22Rv1 (cell line): ENCODE data around the gene MALRD1.

ENCODE experiments used
- ZFX ChIP-seq: fragments of 450-650 bp; IDR thresholded peaks from 2 replicates; pipeline ENCODE4 v1.6.1; 2017; ENCODE audit warnings: antibody characterized with exemption, borderline replicate concordance
- TF ChIP-seq, protein P1 (sequence below): fragments of 450-650 bp; IDR thresholded peaks from 2 replicates; pipeline ENCODE4 v1.5.1; 2017; ENCODE audit warnings: mild to moderate bottlenecking

GRCh38 chr10:19133992-19134391 is 85.4 kb downstream of the MALRD1 start:
- TF ChIP-seq, protein P1, sequence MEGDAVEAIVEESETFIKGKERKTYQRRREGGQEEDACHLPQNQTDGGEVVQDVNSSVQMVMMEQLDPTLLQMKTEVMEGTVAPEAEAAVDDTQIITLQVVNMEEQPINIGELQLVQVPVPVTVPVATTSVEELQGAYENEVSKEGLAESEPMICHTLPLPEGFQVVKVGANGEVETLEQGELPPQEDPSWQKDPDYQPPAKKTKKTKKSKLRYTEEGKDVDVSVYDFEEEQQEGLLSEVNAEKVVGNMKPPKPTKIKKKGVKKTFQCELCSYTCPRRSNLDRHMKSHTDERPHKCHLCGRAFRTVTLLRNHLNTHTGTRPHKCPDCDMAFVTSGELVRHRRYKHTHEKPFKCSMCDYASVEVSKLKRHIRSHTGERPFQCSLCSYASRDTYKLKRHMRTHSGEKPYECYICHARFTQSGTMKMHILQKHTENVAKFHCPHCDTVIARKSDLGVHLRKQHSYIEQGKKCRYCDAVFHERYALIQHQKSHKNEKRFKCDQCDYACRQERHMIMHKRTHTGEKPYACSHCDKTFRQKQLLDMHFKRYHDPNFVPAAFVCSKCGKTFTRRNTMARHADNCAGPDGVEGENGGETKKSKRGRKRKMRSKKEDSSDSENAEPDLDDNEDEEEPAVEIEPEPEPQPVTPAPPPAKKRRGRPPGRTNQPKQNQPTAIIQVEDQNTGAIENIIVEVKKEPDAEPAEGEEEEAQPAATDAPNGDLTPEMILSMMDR, result no peak
- TF ChIP-seq ZFX, result no peak
